GM21381 (cell line): ENCODE results near the gene TNFSF12.

Experiments used
- ATAC-seq: cut with Tn5 transposase; IDR thresholded peaks from one replicate; pipeline ENCODE4 v1.9.1; 2021; ENCODE audit warnings: mild to moderate bottlenecking, moderate library complexity; ENCODE audit not compliant: unreplicated experiment

The TNFSF12 gene

DNA sequence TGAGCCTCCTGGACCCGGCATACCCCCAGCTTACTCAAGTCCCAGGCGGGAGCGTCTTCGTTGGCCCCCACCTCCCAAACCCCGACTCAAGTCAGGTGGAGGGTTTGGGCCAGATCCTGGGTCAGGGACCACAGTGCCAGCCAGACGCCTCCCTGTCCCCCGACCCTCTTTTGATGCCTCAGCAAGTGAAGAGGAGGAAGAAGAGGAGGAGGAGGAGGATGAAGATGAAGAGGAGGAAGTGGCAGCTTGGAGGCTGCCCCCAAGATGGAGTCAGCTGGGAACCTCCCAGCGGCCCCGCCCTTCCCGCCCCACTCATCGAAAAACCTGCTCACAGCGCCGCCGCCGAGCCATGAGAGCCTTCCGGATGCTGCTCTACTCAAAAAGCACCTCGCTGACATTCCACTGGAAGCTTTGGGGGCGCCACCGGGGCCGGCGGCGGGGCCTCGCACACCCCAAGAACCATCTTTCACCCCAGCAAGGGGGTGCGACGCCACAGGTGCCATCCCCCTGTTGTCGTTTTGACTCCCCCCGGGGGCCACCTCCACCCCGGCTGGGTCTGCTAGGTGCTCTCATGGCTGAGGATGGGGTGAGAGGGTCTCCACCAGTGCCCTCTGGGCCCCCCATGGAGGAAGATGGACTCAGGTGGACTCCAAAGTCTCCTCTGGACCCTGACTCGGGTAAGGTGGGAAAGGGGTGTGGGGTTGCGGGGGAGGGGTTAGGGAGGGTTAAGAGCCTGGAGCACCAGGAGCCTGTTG lies 14.4 kb downstream of the TNFSF12 start:
- no peak for ATAC-seq

DNA sequence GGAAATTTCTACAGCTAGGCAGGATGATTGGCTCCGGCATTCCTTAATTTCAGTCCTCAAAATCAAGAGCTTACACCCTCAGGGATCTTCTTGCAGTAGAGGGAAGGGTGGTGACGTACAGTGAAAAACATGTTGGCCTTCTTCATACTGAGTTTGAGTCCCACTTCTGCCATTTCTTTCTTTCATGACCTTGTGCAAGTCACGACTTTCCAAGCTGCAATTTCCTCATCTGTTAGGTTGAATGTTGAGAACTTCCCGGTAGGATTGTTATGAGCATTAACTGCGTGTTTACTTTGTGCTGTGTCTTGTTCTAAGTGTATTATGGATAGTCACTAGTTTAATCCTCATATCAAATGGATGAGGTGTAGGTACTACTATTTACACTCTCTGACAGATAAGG lies 20.7 kb downstream of the TNFSF12 start:
- ATAC-seq, result no peak

- ATAC-seq, result no peak
Observed at GRCh38 chr17:7570351-7570750, 21.5 kb downstream of the TNFSF12 start.

DNA sequence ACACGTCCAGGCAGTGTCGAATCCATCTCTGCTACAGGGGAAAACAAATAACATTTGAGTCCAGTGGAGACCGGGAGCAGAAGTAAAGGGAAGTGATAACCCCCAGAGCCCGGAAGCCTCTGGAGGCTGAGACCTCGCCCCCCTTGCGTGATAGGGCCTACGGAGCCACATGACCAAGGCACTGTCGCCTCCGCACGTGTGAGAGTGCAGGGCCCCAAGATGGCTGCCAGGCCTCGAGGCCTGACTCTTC lies 23.4 kb downstream of the TNFSF12 start:
- no peak for ATAC-seq

- ATAC-seq, result peak; percentile 87
Observed at GRCh38 chr17:7572588-7573323, 23.9 kb downstream of the TNFSF12 start.

DNA sequence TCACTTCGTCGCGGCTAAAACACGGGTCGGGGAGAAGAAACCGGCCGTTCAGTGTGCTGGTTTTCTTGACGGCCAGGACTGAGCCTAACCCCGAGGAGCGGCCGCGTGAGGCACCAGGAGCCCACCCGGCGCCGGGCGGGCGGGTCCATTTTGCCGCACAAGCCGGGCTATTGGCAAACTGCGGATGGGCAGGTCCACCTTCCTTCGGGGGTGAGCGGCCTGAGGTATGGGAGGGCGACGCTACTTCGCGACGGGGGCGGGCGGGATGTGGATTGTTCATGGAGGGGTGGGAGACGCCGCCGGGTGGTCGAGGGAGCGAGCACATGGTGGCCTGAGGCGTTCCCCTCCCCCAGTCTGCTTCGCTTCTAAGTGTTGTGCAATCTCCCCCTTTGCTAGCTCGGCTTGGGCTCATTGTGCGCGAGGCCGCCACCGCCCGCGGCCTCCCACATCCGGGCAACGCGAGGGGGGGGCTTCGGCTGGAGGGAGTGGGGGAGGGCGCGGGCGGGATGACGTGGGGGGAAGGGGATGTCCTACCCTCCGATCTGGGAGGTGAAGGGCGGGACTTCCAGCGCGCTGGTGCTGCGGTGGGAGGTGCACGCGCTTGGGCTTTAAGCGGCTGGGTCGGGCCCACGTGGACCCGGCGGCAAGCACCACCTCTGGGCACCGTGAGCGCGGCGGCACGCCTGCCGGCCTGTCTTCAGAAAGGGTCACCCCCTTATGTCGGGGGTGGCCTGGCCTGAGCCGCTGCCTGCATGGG lies 24.6 kb downstream of the TNFSF12 start:
- ATAC-seq, result no peak

- ATAC-seq, result no peak
Observed at GRCh38 chr17:7574176-7574953, 25.5 kb downstream of the TNFSF12 start.

GRCh38 chr17:7575481-7575883 lies 26.6 kb downstream of the TNFSF12 start:
- ATAC-seq, result no peak

GRCh38 chr17:7575959-7576358 lies 27.1 kb downstream of the TNFSF12 start:
- no peak for ATAC-seq

DNA sequence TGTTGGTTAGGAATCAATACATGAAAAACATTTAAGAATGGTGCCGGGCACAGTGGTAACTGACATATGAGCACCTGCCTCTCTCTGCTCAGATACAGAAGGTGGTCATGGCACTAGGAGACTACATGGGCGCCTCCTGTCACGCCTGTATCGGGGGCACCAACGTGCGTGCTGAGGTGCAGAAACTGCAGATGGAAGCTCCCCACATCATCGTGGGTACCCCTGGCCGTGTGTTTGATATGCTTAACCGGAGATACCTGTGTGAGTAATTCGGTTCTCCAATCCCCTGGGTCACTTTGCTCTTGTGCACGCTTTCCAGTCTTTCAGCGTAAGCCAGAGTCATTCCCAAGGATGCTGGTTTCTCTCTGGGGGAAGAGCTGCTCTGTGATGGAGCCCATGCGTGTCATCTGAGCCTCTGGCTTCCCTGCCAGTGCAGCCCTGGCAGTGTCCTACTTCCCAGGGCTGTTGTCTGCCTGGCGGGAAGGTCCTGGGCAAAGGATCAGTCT lies 27.6 kb downstream of the TNFSF12 start:
- ATAC-seq, result no peak

DNA sequence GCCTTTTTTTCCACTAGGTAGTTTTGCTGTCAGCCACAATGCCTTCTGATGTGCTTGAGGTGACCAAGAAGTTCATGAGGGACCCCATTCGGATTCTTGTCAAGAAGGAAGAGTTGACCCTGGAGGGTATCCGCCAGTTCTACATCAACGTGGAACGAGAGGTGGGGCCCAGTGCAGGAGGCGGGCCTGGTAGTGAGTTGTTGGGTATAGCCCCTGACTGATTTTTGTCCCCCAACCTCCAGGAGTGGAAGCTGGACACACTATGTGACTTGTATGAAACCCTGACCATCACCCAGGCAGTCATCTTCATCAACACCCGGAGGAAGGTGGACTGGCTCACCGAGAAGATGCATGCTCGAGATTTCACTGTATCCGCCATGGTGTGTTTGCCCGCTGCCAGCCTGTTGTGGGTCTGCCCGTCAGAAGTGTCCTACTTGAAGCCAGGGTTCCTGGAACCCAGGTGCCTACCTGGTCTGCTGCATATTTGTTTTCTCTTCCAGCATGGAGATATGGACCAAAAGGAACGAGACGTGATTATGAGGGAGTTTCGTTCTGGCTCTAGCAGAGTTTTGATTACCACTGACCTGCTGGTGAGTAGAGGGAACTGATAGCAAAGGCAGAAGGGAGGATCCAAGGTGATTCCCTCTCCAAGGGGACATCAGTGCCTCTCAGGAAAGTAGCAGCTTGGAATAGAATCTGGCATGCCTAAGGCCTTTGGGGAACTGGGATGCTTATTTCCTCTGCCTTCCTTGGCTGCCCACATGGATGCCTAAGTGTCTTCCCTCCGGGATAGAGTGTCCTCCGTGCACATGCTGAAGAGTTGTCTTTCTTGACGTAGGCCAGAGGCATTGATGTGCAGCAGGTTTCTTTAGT lies 28.7 kb downstream of the TNFSF12 start:
- no peak for ATAC-seq

DNA sequence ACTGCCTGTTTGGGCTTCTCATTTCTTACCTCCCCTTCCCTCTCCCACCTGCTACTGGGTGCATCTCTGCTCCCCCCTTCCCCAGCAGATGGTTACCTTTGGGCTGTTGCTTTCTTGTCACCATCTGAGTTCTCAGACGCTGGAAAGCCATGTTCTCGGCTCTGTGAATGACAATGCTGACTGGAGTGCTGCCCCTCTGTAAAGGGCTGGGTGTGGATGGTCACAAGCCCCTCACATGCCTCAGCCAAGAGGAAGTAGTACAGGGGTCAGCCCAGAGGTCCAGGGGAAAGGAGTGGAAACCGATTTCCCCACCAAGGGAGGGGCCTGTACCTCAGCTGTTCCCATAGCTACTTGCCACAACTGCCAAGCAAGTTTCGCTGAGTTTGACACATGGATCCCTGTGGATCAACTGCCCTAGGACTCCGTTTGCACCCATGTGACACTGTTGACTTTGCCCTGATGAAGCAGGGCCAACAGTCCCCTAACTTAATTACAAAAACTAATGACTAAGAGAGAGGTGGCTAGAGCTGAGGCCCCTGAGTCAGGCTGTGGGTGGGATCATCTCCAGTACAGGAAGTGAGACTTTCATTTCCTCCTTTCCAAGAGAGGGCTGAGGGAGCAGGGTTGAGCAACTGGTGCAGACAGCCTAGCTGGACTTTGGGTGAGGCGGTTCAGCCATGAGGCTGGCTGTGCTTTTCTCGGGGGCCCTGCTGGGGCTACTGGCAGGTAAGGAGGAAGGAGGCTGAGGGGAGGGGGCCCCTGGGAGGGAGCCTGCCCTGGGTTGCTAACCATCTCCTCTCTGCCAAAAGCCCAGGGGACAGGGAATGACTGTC lies 30.4 kb downstream of the TNFSF12 start, which contains the start of gene CD68:
Gene CD68, plus strand, starts transcription at position 638 of the 833 bp plus-strand sequence. Its CDS starts 40 bp downstream, at position 678.
- ATAC-seq, result no peak

DNA sequence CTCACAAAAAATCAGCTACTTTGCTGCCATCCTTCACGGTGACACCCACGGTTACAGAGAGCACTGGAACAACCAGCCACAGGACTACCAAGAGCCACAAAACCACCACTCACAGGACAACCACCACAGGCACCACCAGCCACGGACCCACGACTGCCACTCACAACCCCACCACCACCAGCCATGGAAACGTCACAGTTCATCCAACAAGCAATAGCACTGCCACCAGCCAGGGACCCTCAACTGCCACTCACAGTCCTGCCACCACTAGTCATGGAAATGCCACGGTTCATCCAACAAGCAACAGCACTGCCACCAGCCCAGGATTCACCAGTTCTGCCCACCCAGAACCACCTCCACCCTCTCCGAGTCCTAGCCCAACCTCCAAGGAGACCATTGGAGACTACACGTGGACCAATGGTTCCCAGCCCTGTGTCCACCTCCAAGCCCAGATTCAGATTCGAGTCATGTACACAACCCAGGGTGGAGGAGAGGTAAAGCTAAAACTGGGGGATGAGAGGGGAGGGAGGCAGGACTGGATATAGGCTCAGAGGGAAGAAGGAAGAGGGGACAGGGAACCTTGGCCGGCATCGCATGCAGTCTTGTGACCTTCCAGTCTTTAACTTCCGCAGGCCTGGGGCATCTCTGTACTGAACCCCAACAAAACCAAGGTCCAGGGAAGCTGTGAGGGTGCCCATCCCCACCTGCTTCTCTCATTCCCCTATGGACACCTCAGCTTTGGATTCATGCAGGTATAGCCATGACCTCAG lies 31.2 kb downstream of the TNFSF12 start:
- no peak for ATAC-seq

- no peak for ATAC-seq
Observed at GRCh38 chr17:7580604-7581575, 32.0 kb downstream of the TNFSF12 start.

DNA sequence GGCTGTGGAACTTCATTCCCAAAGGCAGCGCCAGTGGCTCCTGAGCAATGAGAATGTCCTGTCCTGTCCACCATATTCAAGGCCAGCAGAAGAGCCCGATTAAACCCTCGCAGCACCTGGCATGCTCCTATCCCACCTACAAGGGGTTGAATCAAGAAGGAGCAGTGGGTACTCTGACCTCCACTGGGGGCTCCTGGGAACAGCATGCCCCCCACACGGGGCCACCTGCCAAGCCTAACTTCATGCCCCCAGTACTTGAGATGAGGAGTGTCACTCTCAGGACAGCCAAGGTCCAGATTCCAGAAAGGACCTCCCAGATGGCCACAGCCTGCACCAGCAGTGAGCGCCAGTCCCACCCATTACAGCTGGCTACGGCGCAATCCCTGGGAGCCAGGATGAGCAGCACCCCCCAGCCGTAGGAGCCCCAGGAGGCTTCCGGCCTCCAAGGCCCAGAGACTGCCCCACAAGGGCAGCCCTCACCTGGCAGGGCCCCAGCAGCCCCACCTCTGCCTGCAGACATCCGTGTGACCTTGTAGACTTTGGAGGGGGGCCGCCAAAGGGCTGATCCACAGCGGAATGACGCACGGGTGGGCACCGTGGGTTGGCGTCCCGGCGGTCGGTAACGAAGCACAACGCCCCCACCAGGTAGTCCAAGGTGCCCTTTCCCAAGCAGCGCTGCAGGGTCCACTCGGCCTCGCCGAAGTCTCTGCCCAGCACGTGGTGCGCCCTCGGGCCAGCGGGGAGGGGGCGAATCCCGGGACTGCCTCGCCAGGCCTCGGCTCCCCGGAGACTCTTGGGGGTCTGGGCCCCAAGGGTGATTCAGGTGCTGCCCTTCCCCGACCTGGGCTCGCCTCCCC lies 33.8 kb downstream of the TNFSF12 start:
- ATAC-seq, result no peak
